CD4-positive, CD25-positive, alpha-beta regulatory T cell (primary cell): Measurements from ENCODE around the gene HCN4. TPM values are rescaled to one million over a fixed set of nuclear protein-coding genes. Genes with fewer than 3 reads are reported as not detected.

Source experiments
- ATAC-seq, 2 donors: fragments of 150-1000 bp; cut with Tn5 transposase; one replicate each; pipeline ENCODE4 v1.10.0; 2021; ENCODE audit warnings: low read depth in 2 of 2, moderate number of reproducible peaks in 2 of 2, moderate library complexity in 1 of 2
- DNase-seq, 3 donors: peaks; one replicate each; pipeline versions ENCODE4 v3.0.0 to v3.0.0-alpha.2; 2012 to 2022; ENCODE audit warnings: mixed read lengths in 1 of 3
- H3K27ac ChIP-seq: one replicate; pipeline ENCODE4 v1.7.0; 2013; ENCODE audit warnings: mild to moderate bottlenecking, low read length; ENCODE audit not compliant: insufficient read depth, poor library complexity, severe bottlenecking
- H3K27me3 ChIP-seq: one replicate; pipeline ENCODE4 v1.7.0; 2013; ENCODE audit warnings: low read length; ENCODE audit not compliant: control insufficient read depth, insufficient read depth
- H3K36me3 ChIP-seq: one replicate; pipeline ENCODE4 v1.7.0; 2013; ENCODE audit warnings: mild to moderate bottlenecking, low read length, moderate library complexity; ENCODE audit not compliant: control insufficient read depth, insufficient read depth
- H3K4me1 ChIP-seq: 2 replicates; pipeline ENCODE4 v1.7.0; 2013; ENCODE audit warnings: mild to moderate bottlenecking, low read length; ENCODE audit not compliant: insufficient read depth, control insufficient read depth, poor library complexity, severe bottlenecking
- H3K4me3 ChIP-seq: one replicate; pipeline ENCODE4 v1.7.0; 2013; ENCODE audit warnings: low read depth, mild to moderate bottlenecking, low read length, moderate library complexity
- H3K9me3 ChIP-seq, 2 experiments: 1 replicate in 1 of 2; 2 replicates in 1 of 2; pipeline ENCODE4 v1.7.0; 2013; ENCODE audit warnings: low read length in 2 of 2, mild to moderate bottlenecking in 1 of 2, moderate library complexity in 1 of 2; ENCODE audit not compliant: control insufficient read depth in 2 of 2
- H3K27ac Mint-ChIP-seq, 3 donors: one replicate each; pipeline ENCODE4 v1.8.0; 2020 to 2022; ENCODE audit warnings: mild to moderate bottlenecking in 3 of 3, mixed read lengths in 3 of 3, moderate library complexity in 2 of 3
- H3K27me3 Mint-ChIP-seq: one replicate; pipeline ENCODE4 v1.8.0; 2022; ENCODE audit warnings: mild to moderate bottlenecking, mixed read lengths
- H3K36me3 Mint-ChIP-seq: one replicate; pipeline ENCODE4 v1.8.0; 2020; ENCODE audit warnings: mixed read lengths
- H3K4me1 Mint-ChIP-seq, 4 donors: one replicate each; pipeline ENCODE4 v1.8.0; 2020 to 2022; ENCODE audit warnings: mixed read lengths in 4 of 4, mild to moderate bottlenecking in 1 of 4
- H3K4me3 Mint-ChIP-seq, 4 donors: one replicate each; pipeline ENCODE4 v1.8.0; 2020 to 2022; ENCODE audit warnings: mild to moderate bottlenecking in 4 of 4, mixed read lengths in 4 of 4, moderate library complexity in 3 of 4
- H3K9me3 Mint-ChIP-seq, 7 donors: one replicate each; pipeline ENCODE4 v1.8.0; 2020 to 2022; ENCODE audit warnings: mixed read lengths in 7 of 7, mild to moderate bottlenecking in 3 of 7, moderate library complexity in 2 of 7
- polyA plus RNA-seq, 4 donors: library from polyadenylated mRNA; unstranded; fragments of 300-500 nt; fragmentation: Illumina TruSeq; gene quantifications; one replicate each; pipeline ENCODE4 v1.2.3, GENCODE V29; 2021
- total RNA-seq: library from RNA; stranded (reverse); gene quantifications from one replicate; pipeline ENCODE4 v1.2.3, GENCODE V29; 2022

The HCN4 gene
- total and polyA plus RNA-seq, 5 donors from 2014 or later: not detected

DNA sequence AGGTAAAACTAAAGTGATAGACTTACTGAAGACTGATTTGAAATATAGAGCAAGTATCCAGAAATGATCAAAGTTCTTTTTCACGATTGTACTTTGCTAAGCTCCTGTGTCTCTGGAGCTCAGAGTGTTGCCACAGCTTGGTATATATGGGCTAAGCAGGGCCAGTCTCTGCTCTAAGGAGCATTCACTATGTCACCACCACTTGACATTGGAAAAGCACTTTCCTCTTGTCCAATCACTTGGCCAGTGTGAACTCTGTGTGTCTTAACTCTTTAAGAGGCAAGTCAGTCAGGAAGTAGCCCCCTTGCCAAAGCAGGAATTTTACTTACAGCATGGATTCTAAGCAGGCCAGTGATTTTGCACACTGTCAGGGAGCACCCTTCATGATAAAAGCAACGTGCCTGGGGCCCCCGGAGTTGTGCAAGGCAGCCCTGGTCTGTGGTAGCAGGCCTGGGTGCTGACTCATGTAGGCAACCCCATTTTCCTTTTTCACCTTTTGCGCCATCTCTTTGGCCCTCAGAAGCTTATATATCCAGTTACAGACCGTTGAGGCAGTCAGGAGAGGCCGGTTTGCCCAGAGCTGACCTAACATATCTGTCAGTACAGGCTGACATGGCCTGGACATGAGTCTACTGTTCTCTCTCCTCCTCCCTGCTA, 73.0 kb downstream of the HCN4 start:
- no peaks in the 10 kb centered on the region for H3K9me3 ChIP-seq
- H3K27me3 ChIP-seq: no peaks in the 10 kb centered on the region
- Mint-ChIP-seq H3K4me3 (no peak overlapping the region), H3K9me3 (peaks cover 0 to 3% (median 0%) of the 10 kb centered on the region in 7 donors), H3K4me1 (no peaks in the 10 kb centered on the region), H3K27me3 (peaks cover 7% of the 10 kb centered on the region), H3K36me3 (no peaks in the 10 kb centered on the region), H3K27ac (no peak overlapping the region)
- ATAC-seq (no peak), DNase-seq (no peak)
- H3K4me1 ChIP-seq: no peaks in the 10 kb centered on the region
- H3K27ac ChIP-seq: no peak overlapping the region
- H3K4me3 ChIP-seq: no peak overlapping the region
- H3K36me3 ChIP-seq: no peaks in the 10 kb centered on the region

GRCh38 chr15:73293773-73294172, 75.0 kb downstream of the HCN4 start:
- Histone ChIP-seq H3K27me3 (no peaks in the 10 kb centered on the region), H3K36me3 (no peaks in the 10 kb centered on the region), H3K27ac (no peak overlapping the region), H3K9me3 (no peaks in the 10 kb centered on the region), H3K4me1 (no peaks in the 10 kb centered on the region), H3K4me3 (no peak overlapping the region)
- Mint-ChIP-seq H3K36me3 (no peaks in the 10 kb centered on the region), H3K27me3 (peaks cover 7% of the 10 kb centered on the region), H3K27ac (no peak overlapping the region), H3K9me3 (peaks cover 0 to 3% (median 0%) of the 10 kb centered on the region in 7 donors), H3K4me1 (no peaks in the 10 kb centered on the region), H3K4me3 (no peak overlapping the region)
- no peak for DNase-seq
- no peak for ATAC-seq

- Histone ChIP-seq H3K27ac (no peak overlapping the region), H3K4me3 (no peak overlapping the region), H3K9me3 (no peaks in the 10 kb centered on the region), H3K27me3 (no peaks in the 10 kb centered on the region), H3K36me3 (no peaks in the 10 kb centered on the region), H3K4me1 (no peaks in the 10 kb centered on the region)
- Mint-ChIP-seq H3K36me3 (no peaks in the 10 kb centered on the region), H3K27me3 (peaks cover 16% of the 10 kb centered on the region), H3K9me3 (no peaks in the 10 kb centered on the region), H3K27ac (no peak overlapping the region), H3K4me1 (peaks cover 0 to 6% (median 0%) of the 10 kb centered on the region in 4 donors), H3K4me3 (no peak overlapping the region)
- DNase-seq: no peak
- no peak for ATAC-seq
These were observed 77.3 kb downstream of the HCN4 start for GRCh38 chr15:73291441-73291840.

DNA sequence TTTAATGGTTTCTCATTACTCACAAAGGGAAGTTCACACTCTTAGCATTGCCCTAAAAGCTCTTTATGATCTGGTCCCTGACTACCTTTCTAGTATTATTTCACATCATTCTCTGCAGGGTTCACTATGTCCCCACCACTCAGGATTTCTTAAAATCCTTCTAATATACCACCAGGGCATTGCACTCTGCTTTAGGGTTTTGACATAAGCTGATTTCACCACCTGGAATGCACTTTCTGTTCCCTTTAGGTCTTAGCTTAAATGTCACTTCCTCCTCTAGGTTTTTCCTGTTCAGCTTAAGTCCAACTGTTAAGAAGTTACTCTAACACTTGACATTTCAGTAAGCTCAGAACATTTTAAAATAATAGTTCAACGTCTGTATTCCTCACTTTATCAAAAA, 81.7 kb downstream of the HCN4 start:
- Mint-ChIP-seq H3K9me3 (no peaks in the 10 kb centered on the region), H3K4me1 (peaks cover 0 to 16% (median 2%) of the 10 kb centered on the region in 4 donors), H3K36me3 (no peaks in the 10 kb centered on the region), H3K4me3 (no peak overlapping the region), H3K27me3 (peaks cover 10% of the 10 kb centered on the region), H3K27ac (peak overlapping the region in 1 of 3 donors; percentile 6)
- no peaks in the 10 kb centered on the region for H3K36me3 ChIP-seq
- no peaks in the 10 kb centered on the region for H3K4me1 ChIP-seq
- DNase-seq (no peak), ATAC-seq (no peak)
- no peak overlapping the region for H3K27ac ChIP-seq
- no peaks in the 10 kb centered on the region for H3K27me3 ChIP-seq
- no peaks in the 10 kb centered on the region for H3K9me3 ChIP-seq
- H3K4me3 ChIP-seq: no peak overlapping the region

- DNase-seq (no peak), ATAC-seq (no peak)
- H3K27ac Mint-ChIP-seq: no peak overlapping the region
- Histone ChIP-seq H3K27ac (no peak overlapping the region), H3K27me3 (no peaks in the 10 kb centered on the region), H3K4me1 (no peaks in the 10 kb centered on the region), H3K36me3 (no peaks in the 10 kb centered on the region), H3K4me3 (no peak overlapping the region), H3K9me3 (no peaks in the 10 kb centered on the region)
- no peaks in the 10 kb centered on the region for H3K9me3 Mint-ChIP-seq
- H3K4me3 Mint-ChIP-seq: no peak overlapping the region
- peaks cover 8% of the 10 kb centered on the region for H3K27me3 Mint-ChIP-seq
- H3K36me3 Mint-ChIP-seq: no peaks in the 10 kb centered on the region
- H3K4me1 Mint-ChIP-seq: peaks cover 0 to 16% (median 2%) of the 10 kb centered on the region in 4 donors
These were observed 82.4 kb downstream of the HCN4 start for GRCh38 chr15:73286311-73286710.

GRCh38 chr15:73284090-73284716, 84.6 kb downstream of the HCN4 start:
- ATAC-seq: no peak
- H3K4me3 Mint-ChIP-seq: no peak overlapping the region

DNA sequence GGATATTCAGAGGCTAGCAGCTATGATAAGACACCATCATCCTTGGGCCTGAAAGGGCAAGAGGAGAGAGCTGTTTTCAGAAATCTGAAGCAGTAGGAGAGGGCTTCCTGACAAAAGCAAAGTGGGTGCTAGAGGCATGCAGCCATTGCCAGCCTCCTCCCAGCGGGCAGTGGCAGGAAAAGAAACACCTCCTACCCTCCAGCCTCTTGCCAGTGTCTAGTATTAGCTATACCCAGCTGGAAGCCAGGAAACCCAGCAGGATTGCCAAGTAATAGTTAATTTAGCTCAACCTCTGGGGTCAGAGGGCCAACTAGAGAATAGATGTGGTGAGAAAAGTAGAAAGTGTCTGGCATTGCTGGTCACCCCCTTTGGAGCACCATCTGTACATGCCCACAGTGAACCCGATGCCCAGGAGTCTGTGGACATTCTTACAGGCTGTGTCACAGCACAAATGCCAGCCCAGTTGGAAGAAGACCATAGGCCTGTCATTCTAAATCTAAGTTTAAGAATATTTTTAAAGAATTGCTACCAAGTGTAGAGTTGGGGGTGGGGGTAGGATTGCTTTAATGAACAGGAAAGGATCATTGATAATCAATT, 85.3 kb downstream of the HCN4 start:
- no peaks in the 10 kb centered on the region for H3K9me3 Mint-ChIP-seq
- H3K9me3 ChIP-seq: no peaks in the 10 kb centered on the region
- peaks cover 12% of the 10 kb centered on the region for H3K27me3 Mint-ChIP-seq
- no peak overlapping the region for H3K4me3 ChIP-seq
- no peaks in the 10 kb centered on the region for H3K36me3 ChIP-seq
- no peaks in the 10 kb centered on the region for H3K36me3 Mint-ChIP-seq
- H3K27ac Mint-ChIP-seq: no peak overlapping the region
- no peak for ATAC-seq
- no peaks in the 10 kb centered on the region for H3K27me3 ChIP-seq
- no peaks in the 10 kb centered on the region for H3K4me1 ChIP-seq
- H3K27ac ChIP-seq: no peak overlapping the region
- H3K4me3 Mint-ChIP-seq: no peak overlapping the region
- H3K4me1 Mint-ChIP-seq: peaks cover 0 to 16% (median 2%) of the 10 kb centered on the region in 4 donors
- no peak for DNase-seq

More at GRCh38 chr15:73284090-73284716, 84.6 kb downstream of the HCN4 start:
- H3K9me3 Mint-ChIP-seq: no peaks in the 10 kb centered on the region
- no peaks in the 10 kb centered on the region for H3K27me3 ChIP-seq
- no peak overlapping the region for H3K27ac Mint-ChIP-seq
- H3K27ac ChIP-seq: no peak overlapping the region
- no peaks in the 10 kb centered on the region for H3K36me3 Mint-ChIP-seq
- peaks cover 0 to 16% (median 2%) of the 10 kb centered on the region in 4 donors for H3K4me1 Mint-ChIP-seq
- no peaks in the 10 kb centered on the region for H3K9me3 ChIP-seq
- H3K4me1 ChIP-seq: no peaks in the 10 kb centered on the region
- H3K4me3 ChIP-seq: no peak overlapping the region
- H3K36me3 ChIP-seq: no peaks in the 10 kb centered on the region
- peak in 1 of 3 donors; percentile 26 for DNase-seq
- peaks cover 8% of the 10 kb centered on the region for H3K27me3 Mint-ChIP-seq
